Astrocyte (in vitro differentiated cells and primary cell): Measurements from ENCODE around the gene TMEM62. TPM values are rescaled to one million over a fixed set of nuclear protein-coding genes. Genes with fewer than 3 reads are reported as not detected.
"Not testable (repeated sequence)": the region's sequence is repeated elsewhere in the genome, so short reads cannot be mapped to it uniquely, and the experiment has no call there.

Experiments
- DNase-seq: peaks from one replicate; pipeline ENCODE4 v3.0.0-alpha.2; 2010; ENCODE audit warnings: low read depth
- FAIRE-seq: peaks from 2 replicates; lab custom pipeline; 2011; peaks lifted over from hg19 to GRCh38; lab: Jason Lieb, UNC
- H2AFZ ChIP-seq: 2 replicates; pipeline ENCODE4 v1.6.0; 2012; ENCODE audit warnings: low read depth, low read length, inconsistent platforms
- H3K27ac ChIP-seq: 2 replicates; pipeline ENCODE4 v1.5.1; 2011; ENCODE audit warnings: low read depth, low read length, inconsistent platforms
- H3K27me3 ChIP-seq: 2 replicates; pipeline ENCODE4 v1.6.0; 2011; ENCODE audit warnings: low read length, inconsistent platforms; ENCODE audit not compliant: insufficient read depth
- H3K36me3 ChIP-seq: 2 replicates; pipeline ENCODE4 v1.5.1; 2011; ENCODE audit warnings: low read length, inconsistent platforms; ENCODE audit not compliant: insufficient read depth
- H3K4me1 ChIP-seq: 2 replicates; pipeline ENCODE4 v1.5.1; 2011; ENCODE audit warnings: low read length, inconsistent platforms; ENCODE audit not compliant: insufficient read depth
- H3K4me2 ChIP-seq: 2 replicates; pipeline ENCODE4 v1.6.0; 2012; ENCODE audit warnings: low read length, inconsistent platforms
- H3K4me3 ChIP-seq: 2 replicates; pipeline ENCODE4 v1.5.1; 2011; ENCODE audit warnings: low read depth, mild to moderate bottlenecking, low read length, inconsistent platforms; ENCODE audit not compliant: insufficient read depth
- H3K79me2 ChIP-seq: 2 replicates; pipeline ENCODE4 v1.6.0; 2012; ENCODE audit warnings: mild to moderate bottlenecking, low read length, inconsistent platforms; ENCODE audit not compliant: insufficient read depth
- H3K9ac ChIP-seq: 2 replicates; pipeline ENCODE4 v1.6.0; 2012; ENCODE audit warnings: mild to moderate bottlenecking, low read length, inconsistent platforms
- H3K9me3 ChIP-seq: 2 replicates; pipeline ENCODE4 v1.5.1; 2012; ENCODE audit warnings: low read depth, mild to moderate bottlenecking, low read length, inconsistent platforms; ENCODE audit not compliant: insufficient read depth
- H4K20me1 ChIP-seq: 2 replicates; pipeline ENCODE4 v1.6.0; 2012; ENCODE audit warnings: low read length, inconsistent platforms; ENCODE audit not compliant: insufficient read depth
- H3K27ac Mint-ChIP-seq: one replicate; pipeline ENCODE4 v1.8.0; 2021; ENCODE audit warnings: mild to moderate bottlenecking, mixed read lengths; ENCODE audit not compliant: unreplicated experiment
- H3K27me3 Mint-ChIP-seq: one replicate; pipeline ENCODE4 v1.8.0; 2021; ENCODE audit warnings: low read depth, mixed read lengths; ENCODE audit not compliant: unreplicated experiment
- H3K36me3 Mint-ChIP-seq: one replicate; pipeline ENCODE4 v1.8.0; 2021; ENCODE audit warnings: low read depth, mixed read lengths; ENCODE audit not compliant: unreplicated experiment
- H3K4me1 Mint-ChIP-seq: one replicate; pipeline ENCODE4 v1.8.0; 2021; ENCODE audit warnings: low read depth, mixed read lengths; ENCODE audit not compliant: unreplicated experiment
- H3K4me3 Mint-ChIP-seq: one replicate; pipeline ENCODE4 v1.8.0; 2021; ENCODE audit warnings: mild to moderate bottlenecking, moderate library complexity, mixed read lengths; ENCODE audit not compliant: unreplicated experiment
- H3K9me3 Mint-ChIP-seq: one replicate; pipeline ENCODE4 v1.8.0; 2021; ENCODE audit warnings: mild to moderate bottlenecking, mixed read lengths; ENCODE audit not compliant: unreplicated experiment
- EZH2 ChIP-seq: IDR thresholded peaks from 2 replicates; pipeline ENCODE4 v1.6.1; 2012; ENCODE audit warnings: mild to moderate bottlenecking, low read length, inconsistent platforms; ENCODE audit not compliant: insufficient read depth
- total RNA-seq: library from RNA; stranded (reverse); gene quantifications from 2 replicates; pipeline ENCODE4 v1.2.1, GENCODE V29; 2021
- TF ChIP-seq, protein P1 (sequence below): IDR thresholded peaks from 2 replicates; pipeline ENCODE4 v1.5.1; 2011; ENCODE audit warnings: low read depth, mild to moderate bottlenecking, inconsistent platforms, low read length, moderate library complexity; ENCODE audit not compliant: insufficient read depth

TMEM62 gene
- total RNA-seq, 1 donor from 2014 or later: 15.2 TPM

- Histone ChIP-seq H3K4me2 (no peak overlapping the region), H3K79me2 (no peaks in the 10 kb centered on the region), H3K9ac (no peak overlapping the region), H3K27me3 (no peaks in the 10 kb centered on the region), H3K4me1 (peaks cover 22% of the 10 kb centered on the region), H3K27ac (no peak overlapping the region), H3K4me3 (no peak overlapping the region), H3K36me3 (peaks cover 2% of the 10 kb centered on the region), H2AFZ (no peak overlapping the region), H3K9me3 (no peaks in the 10 kb centered on the region), H4K20me1 (no peaks in the 10 kb centered on the region)
- Mint-ChIP-seq H3K27ac (peak overlapping the region; percentile 71), H3K4me3 (peak overlapping the region; percentile 23), H3K4me1 (peaks cover 19% of the 10 kb centered on the region), H3K27me3 (no peaks in the 10 kb centered on the region), H3K9me3 (peaks cover 3% of the 10 kb centered on the region), H3K36me3 (peaks cover 13% of the 10 kb centered on the region)
- DNase-seq: no peak
- no peak for FAIRE-seq
- TF ChIP-seq, protein P1, sequence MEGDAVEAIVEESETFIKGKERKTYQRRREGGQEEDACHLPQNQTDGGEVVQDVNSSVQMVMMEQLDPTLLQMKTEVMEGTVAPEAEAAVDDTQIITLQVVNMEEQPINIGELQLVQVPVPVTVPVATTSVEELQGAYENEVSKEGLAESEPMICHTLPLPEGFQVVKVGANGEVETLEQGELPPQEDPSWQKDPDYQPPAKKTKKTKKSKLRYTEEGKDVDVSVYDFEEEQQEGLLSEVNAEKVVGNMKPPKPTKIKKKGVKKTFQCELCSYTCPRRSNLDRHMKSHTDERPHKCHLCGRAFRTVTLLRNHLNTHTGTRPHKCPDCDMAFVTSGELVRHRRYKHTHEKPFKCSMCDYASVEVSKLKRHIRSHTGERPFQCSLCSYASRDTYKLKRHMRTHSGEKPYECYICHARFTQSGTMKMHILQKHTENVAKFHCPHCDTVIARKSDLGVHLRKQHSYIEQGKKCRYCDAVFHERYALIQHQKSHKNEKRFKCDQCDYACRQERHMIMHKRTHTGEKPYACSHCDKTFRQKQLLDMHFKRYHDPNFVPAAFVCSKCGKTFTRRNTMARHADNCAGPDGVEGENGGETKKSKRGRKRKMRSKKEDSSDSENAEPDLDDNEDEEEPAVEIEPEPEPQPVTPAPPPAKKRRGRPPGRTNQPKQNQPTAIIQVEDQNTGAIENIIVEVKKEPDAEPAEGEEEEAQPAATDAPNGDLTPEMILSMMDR: no peak
- no peak for TF ChIP-seq EZH2
Measured at GRCh38 chr15:43165801-43166325, 32.5 kb downstream of the TMEM62 start.

DNA sequence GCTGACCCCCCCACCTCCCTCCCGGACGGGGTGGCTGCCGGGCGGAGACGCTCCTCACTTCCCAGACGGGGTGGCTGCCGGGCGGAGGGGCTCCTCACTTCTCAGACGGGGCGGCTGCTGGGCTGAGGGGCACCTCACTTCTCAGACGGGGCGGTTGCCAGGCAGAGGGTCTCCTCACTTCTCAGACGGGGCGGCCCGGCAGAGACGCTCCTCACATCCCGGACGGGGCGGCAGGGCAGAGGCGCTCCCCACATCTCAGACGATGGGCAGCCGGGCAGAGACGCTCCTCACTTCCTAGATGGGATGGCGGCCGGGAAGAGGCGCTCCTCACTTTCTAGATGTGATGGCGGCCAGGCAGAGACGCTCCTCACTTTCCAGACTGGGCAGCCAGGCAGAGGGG, 33.9 kb downstream of the TMEM62 start:
- Mint-ChIP-seq H3K4me1 (peaks cover 19% of the 10 kb centered on the region), H3K36me3 (peaks cover 13% of the 10 kb centered on the region)
- H3K4me2 ChIP-seq, H3K27me3 Mint-ChIP-seq, H3K9me3 Mint-ChIP-seq, H3K36me3 ChIP-seq, H3K9me3 ChIP-seq, H3K79me2 ChIP-seq, H2AFZ ChIP-seq, FAIRE-seq, H3K4me3 Mint-ChIP-seq, H3K27ac Mint-ChIP-seq, H3K27ac ChIP-seq, DNase-seq, H3K27me3 ChIP-seq, H4K20me1 ChIP-seq, H3K9ac ChIP-seq, H3K4me3 ChIP-seq: not testable (repeated sequence)
- H3K4me1 ChIP-seq: peaks cover 22% of the 10 kb centered on the region

GRCh38 chr15:43168192-43169107, 35.1 kb downstream of the TMEM62 start:
- no peak for TF ChIP-seq EZH2
- TF ChIP-seq, protein P1: no peak
- Histone ChIP-seq H3K9ac (no peak overlapping the region), H3K4me1 (peaks cover 22% of the 10 kb centered on the region), H3K27me3 (no peaks in the 10 kb centered on the region), H3K79me2 (no peaks in the 10 kb centered on the region), H3K9me3 (no peaks in the 10 kb centered on the region), H3K4me2 (peak overlapping the region; percentile 45), H3K27ac (no peak overlapping the region), H4K20me1 (no peaks in the 10 kb centered on the region), H3K4me3 (no peak overlapping the region), H2AFZ (no peak overlapping the region), H3K36me3 (peaks cover 2% of the 10 kb centered on the region)
- Mint-ChIP-seq H3K27me3 (no peaks in the 10 kb centered on the region), H3K36me3 (peaks cover 17% of the 10 kb centered on the region), H3K4me3 (no peak overlapping the region), H3K4me1 (peaks cover 19% of the 10 kb centered on the region), H3K9me3 (peaks cover 7% of the 10 kb centered on the region), H3K27ac (peak overlapping the region; percentile 69)
- DNase-seq (peak; percentile 77), FAIRE-seq (no peak)
